GM18511 (cell line): ENCODE measurements around the gene COL4A1.

Experiments
- ATAC-seq: cut with Tn5 transposase; IDR thresholded peaks from one replicate; pipeline ENCODE4 v1.9.1; 2021; ENCODE audit warnings: mild to moderate bottlenecking, moderate library complexity; ENCODE audit not compliant: unreplicated experiment

Gene COL4A1

GRCh38 chr13:110280231-110280813, 26.6 kb downstream of the COL4A1 start:
- ATAC-seq, result no peak

- no peak for ATAC-seq
Observed at GRCh38 chr13:110279684-110280083, 27.3 kb downstream of the COL4A1 start.

- no peak for ATAC-seq
Observed at GRCh38 chr13:110278859-110279258, 28.1 kb downstream of the COL4A1 start.

GRCh38 chr13:110277357-110277975, 29.5 kb downstream of the COL4A1 start:
- no peak for ATAC-seq

- no peak for ATAC-seq
Observed at GRCh38 chr13:110276553-110276950, 30.4 kb downstream of the COL4A1 start.

- ATAC-seq, result no peak
Observed at GRCh38 chr13:110275931-110276552, 30.9 kb downstream of the COL4A1 start.

GRCh38 chr13:110274687-110275086, 32.3 kb downstream of the COL4A1 start:
- no peak for ATAC-seq

- ATAC-seq, result no peak
Observed at GRCh38 chr13:110273254-110273653, 33.7 kb downstream of the COL4A1 start.

- ATAC-seq, result no peak
Observed at GRCh38 chr13:110272651-110273050, 34.3 kb downstream of the COL4A1 start.

- ATAC-seq, result no peak
Observed at GRCh38 chr13:110272227-110272626, 34.7 kb downstream of the COL4A1 start.

- no peak for ATAC-seq
Observed at GRCh38 chr13:110271313-110271712, 35.6 kb downstream of the COL4A1 start.

- no peak for ATAC-seq
Observed at GRCh38 chr13:110270507-110270906, 36.5 kb downstream of the COL4A1 start.

GRCh38 chr13:110269509-110270185, 37.3 kb downstream of the COL4A1 start:
- no peak for ATAC-seq

GRCh38 chr13:110268576-110269185, 38.3 kb downstream of the COL4A1 start:
- ATAC-seq, result no peak

- no peak for ATAC-seq
Observed at GRCh38 chr13:110268061-110268460, 38.9 kb downstream of the COL4A1 start.

- no peak for ATAC-seq
Observed at GRCh38 chr13:110266983-110267382, 40.0 kb downstream of the COL4A1 start.

GRCh38 chr13:110266431-110266809, 40.5 kb downstream of the COL4A1 start:
- no peak for ATAC-seq

- no peak for ATAC-seq
Observed at GRCh38 chr13:110265682-110266430, 41.1 kb downstream of the COL4A1 start.

- ATAC-seq, result no peak
Observed at GRCh38 chr13:110265341-110265681, 41.6 kb downstream of the COL4A1 start.

GRCh38 chr13:110264685-110265275, 42.2 kb downstream of the COL4A1 start:
- ATAC-seq, result no peak

- ATAC-seq, result no peak
Observed at GRCh38 chr13:110263888-110264287, 43.1 kb downstream of the COL4A1 start.
